Mesendoderm (in vitro differentiated cells): ENCODE results near the gene CUL1.

Experiments used
- DNase-seq: peaks from one replicate; pipeline ENCODE4 v3.0.0; 2013
- H2AK5ac ChIP-seq: 2 replicates; pipeline ENCODE4 v1.6.1; 2013; ENCODE audit warnings: low read length, inconsistent platforms
- H2BK120ac ChIP-seq: 2 replicates; pipeline ENCODE4 v1.6.1; 2013; ENCODE audit warnings: low read depth, mild to moderate bottlenecking, low read length, moderate library complexity, mixed read lengths
- H2BK15ac ChIP-seq: replicated peaks from 2 replicates; pipeline ENCODE4 v1.6.1; 2013; ENCODE audit warnings: low read depth, mild to moderate bottlenecking, moderate library complexity
- H2BK5ac ChIP-seq: 2 replicates; pipeline ENCODE4 v1.6.1; 2013; ENCODE audit warnings: low read length, inconsistent platforms
- H3K18ac ChIP-seq: 2 replicates; pipeline ENCODE4 v1.6.1; 2013; ENCODE audit warnings: mild to moderate bottlenecking, low read length, mixed read lengths
- H3K23ac ChIP-seq: one replicate; pipeline ENCODE4 v1.6.1; 2013; ENCODE audit warnings: low read length
- H3K27ac ChIP-seq: 2 replicates; pipeline ENCODE4 v1.5.1; 2013; ENCODE audit warnings: low read depth, mild to moderate bottlenecking, inconsistent platforms, low read length, moderate library complexity
- H3K27me3 ChIP-seq: 2 replicates; pipeline ENCODE4 v1.6.1; 2013; ENCODE audit warnings: low read length, control low read depth, mild to moderate bottlenecking, inconsistent platforms; ENCODE audit not compliant: insufficient read depth, poor library complexity
- H3K36me3 ChIP-seq: 2 replicates; pipeline ENCODE4 v1.6.1; 2013; ENCODE audit warnings: low read length, inconsistent platforms; ENCODE audit not compliant: control insufficient read depth, insufficient read depth
- H3K4ac ChIP-seq: one replicate; pipeline ENCODE4 v1.6.1; 2013; ENCODE audit warnings: low read depth, mild to moderate bottlenecking, low read length, moderate library complexity
- H3K4me1 ChIP-seq: 2 replicates; pipeline ENCODE4 v1.6.1; 2013; ENCODE audit warnings: low read depth, low read length, inconsistent platforms; ENCODE audit not compliant: control insufficient read depth
- H3K4me2 ChIP-seq: 2 replicates; pipeline ENCODE4 v1.6.1; 2013; ENCODE audit warnings: low read length
- H3K4me3 ChIP-seq: 2 replicates; pipeline ENCODE4 v1.5.1; 2013; ENCODE audit warnings: mild to moderate bottlenecking, low read length
- H3K56ac ChIP-seq: one replicate; pipeline ENCODE4 v1.6.1; 2013; ENCODE audit warnings: low read length
- H3K79me1 ChIP-seq: 2 replicates; pipeline ENCODE4 v1.6.1; 2013; ENCODE audit warnings: low read length, inconsistent platforms
- H3K79me2 ChIP-seq: 2 replicates; pipeline ENCODE4 v1.6.1; 2013; ENCODE audit warnings: mild to moderate bottlenecking, low read length; ENCODE audit not compliant: control insufficient read depth, insufficient read depth
- H3K9ac ChIP-seq: 2 replicates; pipeline ENCODE4 v1.6.1; 2013; ENCODE audit warnings: low read length, inconsistent platforms
- H4K5ac ChIP-seq: one replicate; pipeline ENCODE4 v1.6.1; 2013; ENCODE audit warnings: low read length
- H4K8ac ChIP-seq: one replicate; pipeline ENCODE4 v1.6.1; 2013; ENCODE audit warnings: low read depth, mild to moderate bottlenecking, control low read depth, low read length, moderate library complexity
- WGBS: extraction: QIAGEN DNeasy Blood & Tissue Kit; methylation state at CpG from one replicate; pipeline ENCODE4 v1.1.7; 2013; ENCODE audit warnings: low lambda C conversion rate, missing lambda C conversion rate; ENCODE audit not compliant: insufficient coverage; ENCODE audit errors: extremely low coverage; 5-methylcytosine and 5-hydroxymethylcytosine counted together

Gene CUL1

GRCh38 chr7:148804343-148805235 lies 105.9 kb downstream of the CUL1 start:
- Histone ChIP-seq H3K36me3 (peaks cover 7% of the 10 kb centered on the region), H3K4ac (no peak overlapping the region), H2BK15ac (no peak overlapping the region), H3K4me3 (no peak overlapping the region), H3K79me1 (no peaks in the 10 kb centered on the region), H3K27me3 (no peaks in the 10 kb centered on the region), H3K23ac (no peak overlapping the region), H3K27ac (no peak overlapping the region), H3K79me2 (no peaks in the 10 kb centered on the region), H3K4me2 (no peak overlapping the region), H3K4me1 (no peaks in the 10 kb centered on the region), H4K5ac (no peak overlapping the region), H3K9ac (no peak overlapping the region), H2BK120ac (no peak overlapping the region), H3K18ac (no peak overlapping the region), H2AK5ac (no peak overlapping the region), H4K8ac (no peak overlapping the region), H3K56ac (no peak overlapping the region), H2BK5ac (no peak overlapping the region)
- no CpG with 5 or more reads among the region's 10 CpGs for WGBS
- no peak for DNase-seq

- Histone ChIP-seq H2BK5ac (no peak overlapping the region), H3K27ac (no peak overlapping the region), H3K36me3 (peaks cover 3% of the 10 kb centered on the region), H3K18ac (no peak overlapping the region), H3K79me1 (no peaks in the 10 kb centered on the region), H3K4me1 (no peaks in the 10 kb centered on the region), H3K23ac (no peak overlapping the region), H2AK5ac (no peak overlapping the region), H4K5ac (no peak overlapping the region), H4K8ac (no peak overlapping the region), H3K27me3 (no peaks in the 10 kb centered on the region), H3K4ac (no peak overlapping the region), H3K4me2 (no peak overlapping the region), H2BK15ac (no peak overlapping the region), H2BK120ac (no peak overlapping the region), H3K79me2 (no peaks in the 10 kb centered on the region), H3K9ac (no peak overlapping the region), H3K4me3 (no peak overlapping the region), H3K56ac (no peak overlapping the region)
- no CpG with 5 or more reads among the region's 7 CpGs for WGBS
- no peak for DNase-seq
Measured at GRCh38 chr7:148806187-148806586, 107.5 kb downstream of the CUL1 start.

- DNase-seq, result no peak
- Histone ChIP-seq H3K4ac (no peak overlapping the region), H4K8ac (no peak overlapping the region), H3K18ac (no peak overlapping the region), H2AK5ac (no peak overlapping the region), H2BK120ac (no peak overlapping the region), H3K9ac (no peak overlapping the region), H3K79me2 (no peaks in the 10 kb centered on the region), H3K27ac (no peak overlapping the region), H4K5ac (no peak overlapping the region), H3K36me3 (peaks cover 3% of the 10 kb centered on the region), H3K56ac (no peak overlapping the region), H3K4me3 (no peak overlapping the region), H3K4me1 (no peaks in the 10 kb centered on the region), H3K4me2 (no peak overlapping the region), H2BK5ac (no peak overlapping the region), H2BK15ac (no peak overlapping the region), H3K23ac (no peak overlapping the region), H3K79me1 (no peaks in the 10 kb centered on the region), H3K27me3 (no peaks in the 10 kb centered on the region)
- WGBS, result no CpG with 5 or more reads among the region's 4 CpGs
Measured at GRCh38 chr7:148807436-148807835, 108.7 kb downstream of the CUL1 start.

- Histone ChIP-seq H3K4me2 (no peak overlapping the region), H4K5ac (no peak overlapping the region), H3K18ac (no peak overlapping the region), H3K36me3 (peaks cover 3% of the 10 kb centered on the region), H3K27ac (no peak overlapping the region), H2AK5ac (no peak overlapping the region), H3K27me3 (no peaks in the 10 kb centered on the region), H3K4ac (no peak overlapping the region), H2BK120ac (no peak overlapping the region), H3K79me2 (no peaks in the 10 kb centered on the region), H3K23ac (no peak overlapping the region), H3K4me3 (no peak overlapping the region), H2BK5ac (no peak overlapping the region), H3K9ac (no peak overlapping the region), H3K79me1 (no peaks in the 10 kb centered on the region), H3K4me1 (no peaks in the 10 kb centered on the region), H2BK15ac (no peak overlapping the region), H4K8ac (no peak overlapping the region), H3K56ac (no peak overlapping the region)
- DNase-seq, result peak; percentile 46
- no CpG with 5 or more reads among the region's 4 CpGs for WGBS
Measured at GRCh38 chr7:148809856-148810255, 111.2 kb downstream of the CUL1 start.

- Histone ChIP-seq H4K5ac (no peak overlapping the region), H3K36me3 (peaks cover 3% of the 10 kb centered on the region), H3K79me2 (no peaks in the 10 kb centered on the region), H3K9ac (no peak overlapping the region), H3K27me3 (no peaks in the 10 kb centered on the region), H3K4ac (no peak overlapping the region), H3K4me3 (no peak overlapping the region), H2BK120ac (no peak overlapping the region), H2BK5ac (no peak overlapping the region), H3K18ac (no peak overlapping the region), H3K4me1 (no peaks in the 10 kb centered on the region), H3K27ac (no peak overlapping the region), H2BK15ac (no peak overlapping the region), H3K4me2 (no peak overlapping the region), H3K23ac (no peak overlapping the region), H3K79me1 (no peaks in the 10 kb centered on the region), H4K8ac (no peak overlapping the region), H3K56ac (no peak overlapping the region), H2AK5ac (no peak overlapping the region)
- WGBS, result no CpG with 5 or more reads among the region's 4 CpGs
- no peak for DNase-seq
Measured at GRCh38 chr7:148811892-148812291, 113.2 kb downstream of the CUL1 start.

GRCh38 chr7:148813890-148814289 lies 115.2 kb downstream of the CUL1 start:
- Histone ChIP-seq H3K23ac (no peak overlapping the region), H3K4me1 (no peaks in the 10 kb centered on the region), H3K4ac (no peak overlapping the region), H3K18ac (no peak overlapping the region), H3K4me2 (no peak overlapping the region), H2BK5ac (no peak overlapping the region), H4K8ac (no peak overlapping the region), H3K4me3 (no peak overlapping the region), H3K79me2 (no peaks in the 10 kb centered on the region), H2AK5ac (no peak overlapping the region), H3K27me3 (no peaks in the 10 kb centered on the region), H2BK120ac (no peak overlapping the region), H4K5ac (no peak overlapping the region), H3K9ac (no peak overlapping the region), H3K36me3 (peaks cover 1% of the 10 kb centered on the region), H3K56ac (no peak overlapping the region), H2BK15ac (no peak overlapping the region), H3K27ac (no peak overlapping the region), H3K79me1 (no peaks in the 10 kb centered on the region)
- WGBS, result no CpG with 5 or more reads among the region's 9 CpGs
- DNase-seq, result no peak
